Measurements from ENCODE around the gene OTUD4.
A peak's percentile ranks its signal among the peaks of the same experiment; 100 is the strongest.
"Not testable (repeated sequence)": the region's sequence is repeated elsewhere in the genome, so short reads cannot be mapped to it uniquely, and the experiment has no call there.

The OTUD4 gene

DNA sequence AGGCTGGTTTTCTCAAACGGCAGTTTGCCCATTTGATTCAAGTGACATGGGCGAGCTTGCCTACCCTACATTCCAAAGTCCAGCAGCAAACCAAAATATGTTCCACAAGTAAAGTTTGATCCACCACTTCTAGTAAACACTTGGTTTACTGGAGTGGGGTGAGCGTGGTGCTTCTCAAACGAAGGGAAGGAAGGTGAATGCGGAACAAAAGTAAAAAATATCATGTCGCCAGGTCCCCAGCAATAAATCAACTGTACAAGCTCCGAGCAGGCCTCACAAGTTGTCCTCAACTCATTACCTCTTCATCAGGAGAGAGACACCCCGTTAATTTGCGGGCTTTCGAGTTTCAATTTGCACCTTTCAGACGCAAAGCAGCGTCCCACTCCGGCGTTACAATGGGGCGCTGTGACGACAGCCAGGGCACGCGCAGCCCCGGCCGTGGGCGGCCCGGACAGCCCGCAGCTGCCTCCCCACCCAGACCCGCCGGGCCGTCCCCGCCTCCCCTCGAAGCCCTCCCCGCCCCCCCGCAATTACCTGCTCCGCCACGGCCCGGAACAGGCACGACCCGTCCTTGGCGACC lies 1.0 kb downstream of the OTUD4 start:
- peak; percentile 85 for DNase-seq

DNA sequence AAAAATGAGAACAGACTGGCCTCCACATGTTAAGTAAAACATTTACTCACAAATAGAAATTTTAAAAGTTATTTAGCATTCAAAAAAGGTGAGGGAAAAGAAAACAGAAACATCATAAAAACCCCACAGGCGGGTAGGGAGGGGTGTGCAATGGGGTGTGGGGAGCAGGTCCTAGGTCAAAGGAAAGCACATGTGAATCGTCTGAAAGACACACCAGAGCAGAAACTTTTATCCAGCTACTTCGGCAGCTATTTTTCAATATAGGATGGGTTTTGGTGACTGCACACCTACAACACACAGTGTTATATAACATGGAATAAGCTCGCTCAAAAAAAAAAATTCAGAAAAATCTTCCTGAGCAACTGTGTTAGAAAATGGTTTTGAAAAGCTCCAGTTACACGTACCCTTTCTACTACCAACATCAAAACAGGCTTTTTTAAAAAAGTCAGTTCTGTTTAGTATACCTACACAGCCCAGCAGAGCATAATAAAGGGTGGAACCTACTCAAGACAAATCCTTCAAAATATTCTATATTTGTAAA lies 1.6 kb downstream of the OTUD4 start:
- DNase-seq = peak; percentile 50

DNA sequence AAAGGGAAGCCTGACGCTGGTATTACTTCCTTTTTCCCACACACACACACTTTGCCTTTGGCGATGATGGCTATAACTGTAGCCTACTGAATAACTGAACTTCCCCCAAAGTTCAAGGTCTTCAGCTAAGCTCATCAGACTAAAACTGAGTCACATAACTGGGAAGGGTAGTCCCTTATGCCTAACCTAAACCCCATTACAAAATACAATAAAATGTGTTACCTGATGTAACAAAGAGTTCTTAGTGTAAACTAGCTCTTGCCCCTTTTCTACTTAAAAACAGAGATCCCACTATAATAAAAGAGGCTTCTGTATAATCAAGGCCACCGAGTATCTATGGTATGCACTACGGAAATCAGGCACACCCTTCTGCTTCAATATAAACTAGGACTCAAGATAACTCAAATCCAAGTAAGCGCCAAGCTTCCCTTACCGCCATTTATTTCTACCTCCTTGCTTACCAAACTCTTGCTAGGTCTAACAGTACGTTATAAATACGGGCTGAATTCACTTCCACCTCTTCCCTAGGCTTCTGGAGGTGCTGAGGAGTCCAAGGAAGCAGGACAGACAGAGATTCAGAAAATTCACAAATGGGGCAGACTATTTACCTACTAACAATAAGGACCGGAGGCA lies 2.4 kb downstream of the OTUD4 start:
- DNase-seq = peak; percentile 23

DNA sequence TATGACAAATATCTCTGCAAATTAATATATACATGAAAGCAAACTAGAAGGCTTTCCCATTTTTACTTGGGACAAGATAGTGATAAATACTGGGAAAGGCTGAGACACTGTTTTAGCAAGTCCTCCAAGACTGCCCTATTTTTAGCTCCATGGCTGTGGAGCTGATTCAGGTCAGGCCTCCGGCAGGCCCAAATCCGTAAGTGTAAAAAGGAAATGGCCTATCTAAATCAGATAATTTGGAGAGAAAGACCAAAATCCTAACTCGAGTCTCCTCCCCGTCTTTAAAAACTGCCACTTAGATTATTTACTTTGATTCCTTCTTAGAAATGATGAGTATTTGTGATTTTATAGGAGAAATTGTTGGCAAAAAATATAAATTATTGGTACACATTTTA lies 2.9 kb downstream of the OTUD4 start:
- peak; percentile 19 for DNase-seq

DNA sequence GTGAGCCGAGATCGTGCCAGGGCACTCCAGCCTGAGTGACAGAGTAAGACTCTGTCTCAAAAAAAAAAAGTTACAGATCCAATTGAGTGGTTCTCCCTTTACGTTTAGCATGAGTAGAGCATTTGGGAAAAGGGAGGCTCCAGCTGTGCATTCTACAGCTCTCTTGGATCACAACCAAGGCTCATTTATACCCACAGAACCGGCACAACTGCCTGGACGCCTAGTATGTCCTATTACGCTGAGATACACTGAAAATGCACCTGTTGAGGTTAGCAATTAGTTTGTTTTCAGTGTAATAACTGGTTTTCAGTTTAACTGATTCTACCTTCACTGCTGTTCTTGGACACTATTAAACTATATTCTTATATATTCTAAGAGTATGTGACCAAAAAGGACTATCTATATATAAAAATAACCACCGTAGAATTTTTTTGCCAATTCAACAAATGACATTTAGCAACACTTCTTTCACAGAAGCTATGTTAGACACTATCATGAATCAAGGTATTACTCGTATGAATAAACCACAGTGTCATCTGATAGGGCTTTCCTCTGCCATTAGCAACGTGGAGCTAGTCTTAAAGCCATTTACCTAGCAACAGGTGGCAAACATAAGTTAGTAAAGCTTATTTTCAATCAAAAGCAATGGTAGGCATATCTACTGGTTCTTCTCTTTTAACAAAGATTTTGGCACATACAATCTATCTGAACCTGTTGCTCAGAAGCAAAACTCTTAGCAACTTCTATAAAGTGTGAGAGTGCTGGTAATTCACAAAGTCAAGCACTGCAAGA lies 3.6 kb downstream of the OTUD4 start:
- DNase-seq = peak; percentile 42

DNA sequence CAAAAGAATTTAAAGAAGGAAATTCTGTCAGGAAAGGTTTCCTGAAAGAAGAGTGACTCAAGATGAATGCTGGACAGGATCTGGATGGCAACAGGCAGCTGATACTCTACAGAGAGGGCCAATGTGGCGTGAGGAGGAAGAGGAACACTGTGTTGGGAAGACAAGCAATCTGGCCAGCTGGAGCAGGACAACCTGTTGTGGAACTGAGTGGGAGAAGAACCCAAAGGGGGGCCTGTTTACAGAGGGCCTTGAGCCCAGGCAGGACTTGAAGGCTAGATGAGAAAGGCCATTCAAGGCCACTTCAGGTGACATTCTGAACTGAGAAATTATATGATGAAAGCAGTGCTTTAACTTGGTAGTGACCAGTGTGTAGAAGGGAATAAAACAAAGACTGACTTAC lies 8.5 kb downstream of the OTUD4 start:
- DNase-seq = no peak

DNA sequence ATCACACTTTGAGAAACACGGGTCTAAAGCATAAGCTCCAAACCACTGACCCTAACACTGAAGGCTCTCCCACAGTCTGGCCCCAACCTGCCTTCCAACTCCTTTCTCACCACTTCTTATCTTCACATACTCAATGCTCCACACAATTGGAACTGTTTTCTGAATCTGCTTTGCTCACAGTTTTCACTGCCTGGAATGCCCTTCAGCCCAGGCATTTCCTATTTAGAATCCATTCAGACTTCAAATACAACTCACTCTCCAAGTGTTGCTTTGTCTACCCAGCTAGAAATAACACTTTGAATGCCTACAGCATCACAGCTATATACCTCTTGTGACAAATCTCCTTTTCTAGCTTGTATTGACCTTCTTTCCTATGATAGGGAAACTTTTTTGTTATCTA lies 10.2 kb downstream of the OTUD4 start:
- no peak for DNase-seq

DNA sequence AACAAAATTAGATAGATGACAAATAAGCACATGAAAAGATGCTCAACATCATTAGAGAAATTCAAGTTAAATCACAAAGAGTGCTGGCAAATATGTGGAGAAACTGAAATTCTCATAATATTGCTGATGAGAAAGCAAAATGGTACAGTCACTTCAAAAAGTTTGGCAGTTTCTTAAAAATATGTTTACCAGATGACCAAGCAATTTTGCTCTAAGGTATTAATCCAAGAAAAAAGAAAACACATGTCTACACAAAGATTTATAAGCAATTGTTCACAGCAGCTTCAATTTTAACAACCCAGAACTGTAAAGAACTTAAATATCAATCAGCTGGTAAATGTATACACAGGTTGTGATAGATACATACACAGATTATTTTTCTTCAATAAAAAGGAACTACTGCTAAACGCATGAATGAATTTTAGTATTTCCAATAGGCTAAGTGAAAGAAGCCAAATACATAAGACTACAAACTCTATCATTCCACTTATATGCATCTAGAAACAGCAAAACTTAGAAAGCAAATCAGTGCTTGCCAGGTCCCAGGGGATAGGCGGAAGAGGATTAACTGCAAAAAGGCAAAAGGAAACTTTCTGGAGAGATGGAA lies 11.7 kb downstream of the OTUD4 start:
- no peak for DNase-seq

DNA sequence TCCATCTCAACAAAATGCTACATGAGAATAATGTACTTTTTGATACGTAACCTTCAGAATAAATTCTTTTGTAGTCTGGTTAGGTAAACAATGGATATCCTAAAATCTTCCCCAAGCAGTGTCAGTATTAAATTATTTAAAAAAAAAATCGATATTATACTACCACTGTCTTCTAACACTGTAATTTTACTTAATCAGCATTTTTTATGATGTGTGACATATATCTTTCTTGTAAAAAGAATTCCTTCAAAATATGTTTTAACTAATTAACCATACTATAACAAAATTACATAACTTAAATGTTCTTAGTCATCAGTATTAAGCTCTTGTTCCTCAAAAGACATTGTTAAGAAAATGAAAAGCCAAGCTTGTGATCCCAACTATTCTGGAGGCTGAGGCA lies 12.5 kb downstream of the OTUD4 start:
- DNase-seq = no peak

DNA sequence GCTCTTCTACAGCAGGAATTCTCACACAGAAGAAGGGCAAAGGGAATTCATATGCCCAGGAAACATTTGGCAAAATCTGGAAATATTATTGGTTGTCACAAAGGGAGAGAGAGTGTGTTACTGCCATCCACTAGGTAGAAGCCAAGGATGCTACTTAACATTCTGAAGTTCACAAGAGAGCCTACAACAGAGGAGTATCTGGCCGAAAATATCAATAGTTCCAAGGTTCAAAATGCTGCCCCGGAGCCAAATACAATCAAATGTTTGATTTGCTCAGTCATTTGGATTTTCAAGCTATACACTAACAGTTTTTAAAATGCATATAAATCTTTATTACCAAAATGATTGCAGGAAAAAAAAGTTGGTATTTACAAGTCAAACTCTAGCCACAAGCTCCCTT lies 18.8 kb downstream of the OTUD4 start:
- DNase-seq = no peak

DNA sequence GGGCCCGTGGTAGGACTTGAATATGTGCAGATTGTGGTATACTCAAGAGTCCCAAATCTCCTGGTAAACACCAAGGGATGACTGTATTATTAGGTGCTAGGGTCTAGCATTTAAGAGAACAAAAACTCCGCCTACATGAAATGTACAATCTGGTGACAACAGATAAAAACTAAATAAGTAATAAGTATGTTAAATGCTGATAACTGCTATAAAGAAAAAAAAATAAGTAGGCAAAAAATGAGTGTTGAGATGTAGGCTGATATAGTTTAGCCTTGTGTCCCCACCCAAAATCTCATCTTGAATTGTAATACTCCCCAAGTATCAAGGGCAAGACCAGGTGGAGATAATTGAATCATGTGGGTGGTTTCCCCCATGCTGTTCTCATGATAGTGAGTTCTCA lies 23.4 kb downstream of the OTUD4 start:
- DNase-seq = no peak

DNA sequence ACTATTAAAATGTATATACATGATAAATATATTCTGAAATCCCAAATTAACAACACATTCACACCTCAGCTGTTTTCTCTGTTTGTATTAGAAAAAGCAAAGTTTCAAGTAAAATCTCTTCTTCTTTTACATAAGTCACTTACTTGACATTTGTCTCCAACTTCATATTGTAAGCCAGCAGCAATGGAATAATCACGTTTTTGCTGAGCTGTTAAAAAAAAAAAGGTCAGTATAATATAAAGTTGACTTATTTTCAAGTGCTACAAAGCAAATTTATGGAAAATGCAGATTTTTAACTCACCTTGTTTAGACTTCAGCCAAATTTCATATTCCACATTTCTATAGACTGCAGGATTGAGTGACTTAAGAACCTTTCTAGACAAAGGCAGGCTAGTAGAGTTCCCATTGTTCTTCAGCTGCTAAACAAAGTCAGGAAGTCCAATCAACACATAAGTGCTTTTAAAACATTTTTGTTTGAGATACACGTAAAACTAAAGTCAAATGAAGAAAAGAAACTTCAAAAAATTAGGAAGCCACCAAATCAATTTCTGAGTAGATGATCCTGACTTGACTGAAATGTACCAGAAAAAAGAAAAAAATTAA lies 25.0 kb downstream of the OTUD4 start:
- no peak for DNase-seq

DNA sequence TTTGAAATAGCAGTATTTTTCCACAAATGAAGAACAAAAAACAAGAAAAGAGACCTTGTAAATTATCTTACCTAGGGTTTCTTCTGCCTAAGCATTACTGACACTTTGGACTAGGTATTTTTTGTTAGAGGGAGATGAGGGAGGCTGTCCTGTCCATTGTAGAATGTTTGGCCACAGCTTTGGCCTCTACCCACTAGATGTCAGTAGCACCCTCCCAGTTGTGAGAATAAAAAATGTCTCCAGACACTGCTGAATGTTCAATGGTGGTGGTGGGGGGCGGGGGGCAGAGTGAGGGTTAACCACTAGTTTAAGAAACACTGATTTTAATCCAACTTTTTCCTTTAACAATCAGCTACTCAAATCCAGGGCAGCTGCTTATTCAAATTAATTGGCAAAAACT lies 25.8 kb downstream of the OTUD4 start:
- peak; percentile 39 for DNase-seq

DNA sequence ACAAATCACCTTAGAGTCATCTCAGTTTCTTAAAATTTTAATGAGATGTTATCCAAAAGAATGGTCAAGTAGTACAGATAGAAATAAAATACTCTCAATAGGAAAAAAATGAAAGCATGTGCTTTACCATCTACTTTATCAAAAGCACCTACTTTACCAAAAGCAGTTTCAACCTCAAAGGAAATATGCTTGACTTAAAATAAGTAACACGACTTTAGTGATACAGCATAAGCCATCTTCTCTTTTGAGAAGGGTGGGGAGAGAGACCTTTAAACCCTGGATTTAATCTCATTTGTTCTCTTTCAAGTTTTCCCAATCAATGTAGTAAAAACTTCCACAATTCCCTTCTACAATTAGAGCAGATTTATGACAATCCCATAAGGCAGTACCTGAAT lies 26.5 kb downstream of the OTUD4 start:
- no peak for DNase-seq

DNA sequence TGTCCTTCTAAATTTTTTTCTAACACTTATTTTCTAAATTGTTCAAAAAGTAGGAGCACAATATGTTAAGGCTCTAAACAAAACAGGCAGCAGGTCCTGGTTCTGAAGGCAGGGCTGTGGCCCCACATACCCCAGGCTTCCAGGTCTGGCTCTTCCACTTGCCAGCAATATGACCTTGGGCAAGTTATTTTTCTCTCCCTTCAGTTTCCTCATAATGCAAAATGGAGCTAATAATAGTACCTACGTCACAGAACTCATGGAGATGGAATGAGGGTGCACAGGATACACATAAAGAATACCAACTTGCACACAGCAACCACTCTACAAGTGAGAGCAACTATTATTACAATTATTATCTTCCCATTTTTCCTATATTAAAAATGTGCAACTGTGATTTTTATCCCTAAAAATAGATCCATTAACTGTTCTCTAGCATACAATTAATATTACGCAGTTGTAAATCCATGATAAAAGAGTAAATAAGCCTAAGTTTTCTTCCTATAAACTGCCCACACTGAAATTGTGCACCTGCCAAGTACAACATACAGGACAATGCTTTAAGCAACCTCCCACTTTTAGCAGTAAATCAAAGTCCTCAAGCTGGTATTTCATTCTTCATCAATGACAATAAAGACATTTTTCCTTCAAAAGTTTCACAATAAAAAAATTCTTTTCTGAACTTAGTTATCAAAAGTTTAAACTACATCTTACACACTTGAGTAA lies 27.0 kb downstream of the OTUD4 start:
- DNase-seq = no peak

DNA sequence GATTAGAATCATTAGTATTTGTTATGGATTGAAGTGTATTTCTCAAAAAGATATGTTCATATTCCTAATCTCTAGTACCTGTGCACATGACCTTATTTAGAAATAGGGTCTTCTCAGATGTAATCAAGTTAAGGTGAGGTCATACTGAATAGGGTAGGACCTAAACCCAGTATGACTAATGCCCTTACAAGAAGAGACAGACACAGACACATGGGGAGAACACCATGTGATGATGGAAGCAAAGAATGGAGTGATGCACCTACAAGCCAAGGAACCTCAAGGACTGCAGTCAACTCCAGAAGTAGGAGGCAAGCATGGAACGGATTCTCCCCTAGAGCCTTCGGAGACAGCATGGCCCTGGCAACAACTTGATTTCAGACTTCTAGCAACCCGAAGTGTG lies 31.4 kb downstream of the OTUD4 start:
- DNase-seq = no peak

DNA sequence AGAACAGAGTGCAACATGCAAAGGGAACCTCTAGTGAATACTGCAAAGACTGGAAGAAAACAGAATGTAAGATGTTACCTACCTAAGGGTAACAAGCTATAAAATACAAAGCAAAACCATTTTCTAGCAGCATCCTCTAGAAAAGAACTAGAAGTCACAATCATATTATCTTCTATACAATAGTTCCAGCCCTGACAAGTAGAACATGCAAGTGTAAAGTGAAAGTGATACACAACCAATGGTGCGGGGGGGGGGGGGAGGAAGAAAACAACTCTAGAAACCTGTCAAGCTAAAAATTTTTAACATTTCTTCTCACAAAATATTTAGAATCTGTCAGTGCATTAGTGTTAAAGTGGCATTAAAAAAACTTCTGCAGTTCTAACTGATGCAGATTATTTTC lies 44.2 kb downstream of the OTUD4 start:
- DNase-seq = not testable (repeated sequence)

DNA sequence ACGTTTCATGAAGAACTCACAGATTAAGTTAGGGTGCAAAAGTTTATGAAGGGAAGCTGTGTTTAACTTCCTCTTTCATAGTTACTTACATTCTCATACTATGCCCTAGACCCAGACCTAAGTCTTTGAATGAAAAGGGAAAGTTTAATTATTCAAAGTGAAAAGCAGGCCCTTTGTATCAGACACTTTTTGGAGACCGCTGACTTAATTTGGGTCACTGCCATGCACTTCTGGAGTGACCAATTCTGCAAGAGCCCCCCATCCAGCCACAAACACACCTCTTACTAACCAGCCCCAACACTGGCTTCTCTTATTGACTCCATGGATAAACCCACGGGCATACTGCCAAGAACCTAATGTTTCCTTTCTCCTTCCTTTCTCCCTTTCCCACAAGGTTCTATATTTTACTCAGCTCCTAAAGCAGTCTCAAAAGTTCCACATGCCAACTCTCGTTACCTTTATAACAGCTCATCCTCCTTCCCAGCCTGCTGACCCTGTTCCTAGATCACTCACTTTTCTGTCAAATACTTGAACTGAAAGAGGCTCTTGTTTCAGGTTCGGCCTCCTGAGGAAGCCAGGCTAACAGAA lies 47.8 kb downstream of the OTUD4 start:
- DNase-seq = no peak

DNA sequence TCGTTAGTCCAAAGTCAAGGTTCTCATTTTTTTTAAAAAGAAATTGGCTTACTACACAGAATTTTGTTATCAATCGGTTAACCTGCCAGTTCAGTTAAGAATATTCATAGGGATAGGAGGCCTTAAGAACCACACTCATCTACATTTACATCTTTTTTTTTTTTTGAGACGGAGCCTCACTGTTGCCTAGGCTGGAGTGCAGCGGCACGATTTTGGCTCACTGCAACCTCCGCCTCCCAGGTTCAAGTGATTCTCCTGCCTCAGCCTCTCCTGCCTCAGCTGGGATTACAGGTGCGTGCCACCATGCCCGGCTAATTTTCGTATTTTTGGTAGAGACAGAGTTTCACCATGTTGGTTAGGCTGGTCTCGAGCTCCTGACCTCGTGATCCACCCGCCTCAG lies 48.5 kb downstream of the OTUD4 start:
- no peak for DNase-seq

DNA sequence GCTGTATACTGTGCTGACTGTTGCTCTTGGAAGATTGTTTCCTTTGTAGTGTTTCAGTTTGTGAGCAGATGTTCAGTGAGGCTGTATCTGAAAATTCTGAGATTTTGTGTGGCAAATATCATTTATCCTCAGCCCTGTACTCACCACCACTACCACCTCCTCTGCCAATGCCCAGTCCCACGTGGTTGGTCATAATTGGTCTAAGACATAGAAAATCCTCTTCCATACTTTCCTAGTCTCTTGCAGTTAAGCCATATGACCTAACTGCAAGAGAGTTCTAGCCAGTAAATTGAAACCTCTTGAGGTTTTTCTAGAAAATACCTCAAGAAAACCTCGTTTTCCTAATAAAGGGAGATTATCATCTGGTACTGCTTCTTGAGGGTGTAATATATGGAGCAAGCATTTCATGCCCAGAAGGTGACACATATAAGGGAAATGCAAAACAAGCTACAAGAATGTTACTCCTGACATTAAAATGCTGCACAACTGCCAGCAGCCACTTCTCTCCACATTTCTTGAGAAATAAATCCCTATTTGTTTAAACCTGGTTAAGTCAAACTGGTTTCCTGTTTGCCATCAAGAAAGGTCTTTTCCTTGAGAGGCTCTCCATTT lies 49.5 kb downstream of the OTUD4 start:
- DNase-seq = no peak

DNA sequence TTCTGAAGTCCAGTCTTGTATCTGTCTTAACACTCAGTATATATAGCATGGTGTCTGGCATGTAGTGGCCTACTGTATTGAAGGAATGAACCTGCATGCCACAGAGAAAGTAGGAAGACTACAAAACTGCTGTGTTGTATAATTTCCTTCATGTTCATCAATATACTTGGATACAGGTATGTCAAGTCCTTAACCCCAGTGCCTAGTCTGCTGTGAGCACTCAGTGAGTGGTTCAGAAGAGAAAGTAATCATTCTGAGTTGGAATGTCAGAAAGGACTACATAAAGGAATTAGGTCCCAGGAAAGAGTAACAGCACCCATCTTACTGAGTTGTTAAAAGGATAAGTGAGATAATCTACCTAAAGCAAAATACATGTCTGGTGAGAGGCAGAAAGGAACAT lies 50.3 kb downstream of the OTUD4 start:
- no peak for DNase-seq

DNA sequence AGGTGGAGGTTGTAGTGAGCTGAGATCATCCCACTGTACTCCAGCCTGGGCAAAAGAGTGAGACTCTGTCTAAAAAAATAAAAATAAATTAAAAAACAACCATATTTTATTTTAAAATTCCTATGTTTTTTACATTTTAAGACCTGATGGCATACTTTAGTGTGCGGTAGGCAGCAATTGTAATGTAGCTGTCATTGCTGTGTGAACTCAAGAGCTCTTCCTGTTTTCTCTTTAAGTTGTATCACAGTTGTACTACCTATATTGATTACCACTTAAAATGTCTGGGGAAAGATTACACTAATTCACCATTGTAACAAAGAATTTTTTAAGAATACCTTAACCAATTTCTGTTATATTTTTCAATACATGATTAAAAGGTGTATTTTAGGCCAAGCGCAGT lies 55.0 kb downstream of the OTUD4 start:
- no peak for DNase-seq
